SK-N-SH treated with all-trans-retinoic acid at 6 μM for 48 hours (cell line): ENCODE data around the gene SDF4.

Experiments used
- ATAC-seq: fragments of 200-7000 bp; cut with Tn5 transposase; 3 replicates; pipeline ENCODE4 v1.9.1; 2020; ENCODE audit warnings: mild to moderate bottlenecking, moderate library complexity
- ARNTL ChIP-seq: fragments of 450-650 bp; formaldehyde crosslinking; IDR thresholded peaks from 2 replicates; pipeline ENCODE4 v1.5.0; 2020; ENCODE audit warnings: low read depth, mild to moderate bottlenecking, moderate library complexity, borderline replicate concordance
- BACH2 ChIP-seq: fragments of 250-450 bp; sonication (Bioruptor Pico); IDR thresholded peaks from 2 replicates; pipeline ENCODE4 v1.9.0; 2021; ENCODE audit warnings: mild to moderate bottlenecking, borderline replicate concordance
- CSDC2 ChIP-seq: fragments of 250-450 bp; sonication (Bioruptor Pico); IDR thresholded peaks from 2 replicates; pipeline ENCODE4 v1.5.0; 2020; ENCODE audit warnings: mild to moderate bottlenecking, moderate library complexity
- GLIS3 ChIP-seq: fragments of 250-450 bp; sonication (Bioruptor Pico); IDR thresholded peaks from 2 replicates; pipeline ENCODE4 v1.5.0; 2020; ENCODE audit warnings: mild to moderate bottlenecking, moderate library complexity
- ISL1 ChIP-seq: fragments of 250-450 bp; sonication (Bioruptor Pico); IDR thresholded peaks from 2 replicates; pipeline ENCODE4 v2.1.2; 2022; ENCODE audit warnings: mild to moderate bottlenecking, moderate library complexity
- OSR1 ChIP-seq: fragments of 250-450 bp; sonication (Bioruptor Pico); IDR thresholded peaks from 2 replicates; pipeline ENCODE4 v1.8.0; 2022; ENCODE audit warnings: moderate library complexity, mild to moderate bottlenecking, inconsistent platforms
- PATZ1 ChIP-seq: fragments of 250-450 bp; sonication (Bioruptor Pico); IDR thresholded peaks from 2 replicates; pipeline ENCODE4 v1.8.0; 2020; ENCODE audit warnings: mild to moderate bottlenecking, moderate library complexity, borderline replicate concordance
- RARB ChIP-seq: fragments of 250-450 bp; sonication (Bioruptor Pico); IDR thresholded peaks from 2 replicates; pipeline ENCODE4 v1.8.0; 2021; ENCODE audit warnings: mild to moderate bottlenecking, moderate library complexity
- TCF4 ChIP-seq: fragments of 250-450 bp; sonication (Bioruptor Pico); IDR thresholded peaks from 2 replicates; pipeline ENCODE4 v1.8.0; 2021; ENCODE audit warnings: mild to moderate bottlenecking, moderate library complexity, borderline replicate concordance
- TOX ChIP-seq: fragments of 250-450 bp; sonication (Bioruptor Pico); IDR thresholded peaks from 2 replicates; pipeline ENCODE4 v1.8.0; 2021; ENCODE audit warnings: mild to moderate bottlenecking, moderate library complexity, borderline replicate concordance
- TSHZ2 ChIP-seq: fragments of 250-450 bp; sonication (Bioruptor Pico); IDR thresholded peaks from 2 replicates; pipeline ENCODE4 v1.5.0; 2020; ENCODE audit warnings: mild to moderate bottlenecking, moderate library complexity
- ZFP30 ChIP-seq: fragments of 450-650 bp; formaldehyde crosslinking; IDR thresholded peaks from 2 replicates; pipeline ENCODE4 v1.5.0; 2022; ENCODE audit warnings: mild to moderate bottlenecking, moderate library complexity
- ZNF565 ChIP-seq: fragments of 450-650 bp; formaldehyde crosslinking; conservative IDR thresholded peaks from 2 replicates; pipeline ENCODE4 v1.5.0; 2020; ENCODE audit warnings: low read depth, mild to moderate bottlenecking, moderate library complexity
- ZNF70 ChIP-seq: fragments of 450-650 bp; formaldehyde crosslinking; IDR thresholded peaks from 2 replicates; pipeline ENCODE4 v1.5.0; 2020; ENCODE audit warnings: mild to moderate bottlenecking, moderate library complexity
- ZNF8 ChIP-seq: fragments of 450-650 bp; formaldehyde crosslinking; IDR thresholded peaks from 2 replicates; pipeline ENCODE4 v1.5.0; 2020; ENCODE audit warnings: mild to moderate bottlenecking, moderate library complexity
- TF ChIP-seq, protein P1 (sequence below): fragments of 250-450 bp; sonication (Bioruptor Pico); IDR thresholded peaks from 2 replicates; pipeline ENCODE4 v1.5.1; 2020; ENCODE audit warnings: low read depth, mild to moderate bottlenecking, moderate library complexity
- TF ChIP-seq, protein P2 (sequence below): fragments of 250-450 bp; sonication (Bioruptor Pico); IDR thresholded peaks from 2 replicates; pipeline ENCODE4 v1.8.0; 2021; ENCODE audit warnings: low read depth, mild to moderate bottlenecking, moderate library complexity, borderline replicate concordance

SDF4 gene

DNA sequence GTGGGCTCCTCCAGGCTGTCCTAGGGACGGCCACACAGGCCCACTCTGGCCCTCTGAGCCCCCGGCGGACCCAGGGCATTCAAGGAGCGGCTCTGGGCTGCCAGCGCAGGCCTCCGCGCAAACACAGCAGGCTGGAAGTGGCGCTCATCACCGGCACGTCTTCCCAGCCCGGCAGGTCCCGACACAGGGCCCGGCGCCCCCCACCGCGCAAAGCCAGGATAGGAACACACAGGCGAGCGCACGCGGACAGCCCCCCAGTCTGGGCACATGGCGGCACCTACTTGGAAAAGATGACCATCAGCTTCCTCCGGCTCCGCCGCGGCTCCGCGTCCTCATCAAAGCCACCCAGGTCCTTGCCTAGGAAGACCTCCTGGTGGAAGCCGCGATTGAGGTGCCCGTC is 3.6 kb downstream of the SDF4 start:
- no peak for ATAC-seq
- TF ChIP-seq OSR1 (CRISPR knock-in tag) (no peak), RARB (CRISPR knock-in tag) (no peak), ZNF70 (CRISPR knock-in tag) (no peak)

DNA sequence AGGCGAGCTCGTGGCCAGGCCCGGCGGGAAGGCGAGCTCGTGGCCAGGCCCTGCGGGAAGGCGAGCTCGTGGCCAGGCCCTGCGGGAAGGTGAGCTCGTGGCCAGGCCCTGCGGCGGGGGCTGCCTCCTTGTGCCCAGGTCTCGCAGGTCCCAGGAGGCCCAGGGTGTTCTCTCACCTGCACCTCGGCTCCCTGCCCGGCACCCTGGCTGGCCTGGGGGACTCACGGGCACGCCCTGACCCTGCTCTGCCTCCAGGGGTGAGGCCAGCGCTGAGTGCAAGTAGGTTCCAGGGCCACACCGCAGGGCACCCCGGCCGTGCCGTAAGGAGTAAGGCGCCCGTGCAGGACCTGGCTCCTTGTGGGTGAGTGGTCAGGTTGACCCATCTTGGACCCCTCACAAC is 4.4 kb downstream of the SDF4 start:
- no peak for TF ChIP-seq TOX (CRISPR knock-in tag)
- TF ChIP-seq TSHZ2 = no peak
- no peak for TF ChIP-seq ZNF565 (CRISPR knock-in tag)
- TF ChIP-seq ISL1 = no peak
- no peak for TF ChIP-seq CSDC2 (CRISPR knock-in tag)
- no peak for ATAC-seq

GRCh38 chr1:1226566-1227362 is 5.0 kb downstream of the SDF4 start:
- TF ChIP-seq ZNF565 (CRISPR knock-in tag) = no peak
- TF ChIP-seq GLIS3 (CRISPR knock-in tag) = no peak
- TF ChIP-seq, protein P1, sequence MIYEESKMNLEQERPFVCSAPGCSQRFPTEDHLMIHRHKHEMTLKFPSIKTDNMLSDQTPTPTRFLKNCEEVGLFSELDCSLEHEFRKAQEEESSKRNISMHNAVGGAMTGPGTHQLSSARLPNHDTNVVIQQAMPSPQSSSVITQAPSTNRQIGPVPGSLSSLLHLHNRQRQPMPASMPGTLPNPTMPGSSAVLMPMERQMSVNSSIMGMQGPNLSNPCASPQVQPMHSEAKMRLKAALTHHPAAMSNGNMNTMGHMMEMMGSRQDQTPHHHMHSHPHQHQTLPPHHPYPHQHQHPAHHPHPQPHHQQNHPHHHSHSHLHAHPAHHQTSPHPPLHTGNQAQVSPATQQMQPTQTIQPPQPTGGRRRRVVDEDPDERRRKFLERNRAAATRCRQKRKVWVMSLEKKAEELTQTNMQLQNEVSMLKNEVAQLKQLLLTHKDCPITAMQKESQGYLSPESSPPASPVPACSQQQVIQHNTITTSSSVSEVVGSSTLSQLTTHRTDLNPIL (CRISPR knock-in tag) = no peak
- TF ChIP-seq TCF4 (CRISPR knock-in tag) = no peak
- TF ChIP-seq ARNTL (CRISPR knock-in tag) = no peak
- no peak for TF ChIP-seq ZNF8 (CRISPR knock-in tag)
- TF ChIP-seq CSDC2 (CRISPR knock-in tag) = no peak
- TF ChIP-seq PATZ1 = no peak
- TF ChIP-seq OSR1 (CRISPR knock-in tag) = no peak
- no peak for TF ChIP-seq TSHZ2
- TF ChIP-seq, protein P2, sequence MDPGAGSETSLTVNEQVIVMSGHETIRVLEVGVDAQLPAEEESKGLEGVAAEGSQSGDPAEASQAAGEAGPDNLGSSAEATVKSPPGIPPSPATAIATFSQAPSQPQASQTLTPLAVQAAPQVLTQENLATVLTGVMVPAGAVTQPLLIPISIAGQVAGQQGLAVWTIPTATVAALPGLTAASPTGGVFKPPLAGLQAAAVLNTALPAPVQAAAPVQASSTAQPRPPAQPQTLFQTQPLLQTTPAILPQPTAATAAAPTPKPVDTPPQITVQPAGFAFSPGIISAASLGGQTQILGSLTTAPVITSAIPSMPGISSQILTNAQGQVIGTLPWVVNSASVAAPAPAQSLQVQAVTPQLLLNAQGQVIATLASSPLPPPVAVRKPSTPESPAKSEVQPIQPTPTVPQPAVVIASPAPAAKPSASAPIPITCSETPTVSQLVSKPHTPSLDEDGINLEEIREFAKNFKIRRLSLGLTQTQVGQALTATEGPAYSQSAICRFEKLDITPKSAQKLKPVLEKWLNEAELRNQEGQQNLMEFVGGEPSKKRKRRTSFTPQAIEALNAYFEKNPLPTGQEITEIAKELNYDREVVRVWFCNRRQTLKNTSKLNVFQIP (CRISPR knock-in tag) = no peak
- TF ChIP-seq ZFP30 (CRISPR knock-in tag) = no peak
- no peak for TF ChIP-seq BACH2 (CRISPR knock-in tag)
- TF ChIP-seq, all 23 proteins: peak for 0
- ATAC-seq = no peak
